ENCODE results near the gene DHCR24.

Gene DHCR24

GRCh38 chr1:54861070-54861761, 25.8 kb downstream of the DHCR24 start:
- peak; percentile 58 for DNase-seq (ENCODE audit: low read depth)
- no peak for TF ChIP-seq CTCF (conservative IDR thresholded peaks at IDR 0.05; ENCODE audit: low read depth, low read length)
- no peak overlapping the region for H3K4me3 ChIP-seq (ENCODE audit: low read depth, low read length)

GRCh38 chr1:54859700-54860391, 27.1 kb downstream of the DHCR24 start:
- H3K4me3 ChIP-seq (ENCODE audit: low read depth, low read length) = no peak overlapping the region
- no peak for TF ChIP-seq CTCF (conservative IDR thresholded peaks at IDR 0.05; ENCODE audit: low read depth, low read length)
- peak; percentile 65 for DNase-seq (ENCODE audit: low read depth)

GRCh38 chr1:54857746-54858561, 29.0 kb downstream of the DHCR24 start:
- no peak for TF ChIP-seq CTCF (conservative IDR thresholded peaks at IDR 0.05; ENCODE audit: low read depth, low read length)
- DNase-seq (ENCODE audit: low read depth) = peak; percentile 65

GRCh38 chr1:54857141-54857540, 29.9 kb downstream of the DHCR24 start:
- H3K4me3 ChIP-seq (ENCODE audit: low read depth, low read length) = no peak overlapping the region
- peak; percentile 47 for DNase-seq (ENCODE audit: low read depth)
- no peak for TF ChIP-seq CTCF (conservative IDR thresholded peaks at IDR 0.05; ENCODE audit: low read depth, low read length)

More at GRCh38 chr1:54857746-54858561, 29.0 kb downstream of the DHCR24 start:
- H3K4me3 ChIP-seq (ENCODE audit: low read depth, low read length) = no peak overlapping the region

- H3K4me3 ChIP-seq (ENCODE audit: low read depth, low read length) = no peak overlapping the region
- no peak for TF ChIP-seq CTCF (conservative IDR thresholded peaks at IDR 0.05; ENCODE audit: low read depth, low read length)
- peak; percentile 39 for DNase-seq (ENCODE audit: low read depth)
Observed at GRCh38 chr1:54854381-54855020, 32.5 kb downstream of the DHCR24 start.

- no peak for TF ChIP-seq CTCF (conservative IDR thresholded peaks at IDR 0.05; ENCODE audit: low read depth, low read length)
- DNase-seq (ENCODE audit: low read depth) = no peak
- no peak overlapping the region for H3K4me3 ChIP-seq (ENCODE audit: low read depth, low read length)
Observed at GRCh38 chr1:54853793-54854370, 33.1 kb downstream of the DHCR24 start.
